AG04449 (cell line): ENCODE data around the gene PHGDH.

ENCODE experiments used
- CTCF ChIA-PET: fragments of 350-600 bp; formaldehyde crosslinking; extraction: SDS; loops from one replicate; lab custom pipeline; 2021; ENCODE audit warnings: antibody characterized with exemption; lab: Yijun Ruan, JAX
- POLR2A ChIA-PET: fragments of 400-600, 350-600 bp; formaldehyde crosslinking; extraction: SDS; loops from one replicate; lab custom pipeline; 2020; ENCODE audit warnings: antibody characterized with exemption, inconsistent platforms; lab: Yijun Ruan, JAX
- DNase-seq: peaks from one replicate; pipeline ENCODE4 v3.0.0-alpha.2; 2010; ENCODE audit warnings: low read depth, low spot score
- H3K4me3 ChIP-seq: 2 replicates; pipeline ENCODE4 v1.5.1; 2011; ENCODE audit warnings: low read depth, mild to moderate bottlenecking, control low read depth, low read length
- TF ChIP-seq, protein P1 (sequence below): IDR thresholded peaks from one replicate; pipeline ENCODE4 v1.5.1; 2011; ENCODE audit warnings: mild to moderate bottlenecking, moderate library complexity, low read length, control low read depth, inconsistent platforms; ENCODE audit not compliant: insufficient read depth; ENCODE audit errors: missing control alignments

Gene PHGDH

GRCh38 chr1:119713039-119713748, 1.5 kb downstream of the PHGDH start:
- TF ChIP-seq, protein P1, sequence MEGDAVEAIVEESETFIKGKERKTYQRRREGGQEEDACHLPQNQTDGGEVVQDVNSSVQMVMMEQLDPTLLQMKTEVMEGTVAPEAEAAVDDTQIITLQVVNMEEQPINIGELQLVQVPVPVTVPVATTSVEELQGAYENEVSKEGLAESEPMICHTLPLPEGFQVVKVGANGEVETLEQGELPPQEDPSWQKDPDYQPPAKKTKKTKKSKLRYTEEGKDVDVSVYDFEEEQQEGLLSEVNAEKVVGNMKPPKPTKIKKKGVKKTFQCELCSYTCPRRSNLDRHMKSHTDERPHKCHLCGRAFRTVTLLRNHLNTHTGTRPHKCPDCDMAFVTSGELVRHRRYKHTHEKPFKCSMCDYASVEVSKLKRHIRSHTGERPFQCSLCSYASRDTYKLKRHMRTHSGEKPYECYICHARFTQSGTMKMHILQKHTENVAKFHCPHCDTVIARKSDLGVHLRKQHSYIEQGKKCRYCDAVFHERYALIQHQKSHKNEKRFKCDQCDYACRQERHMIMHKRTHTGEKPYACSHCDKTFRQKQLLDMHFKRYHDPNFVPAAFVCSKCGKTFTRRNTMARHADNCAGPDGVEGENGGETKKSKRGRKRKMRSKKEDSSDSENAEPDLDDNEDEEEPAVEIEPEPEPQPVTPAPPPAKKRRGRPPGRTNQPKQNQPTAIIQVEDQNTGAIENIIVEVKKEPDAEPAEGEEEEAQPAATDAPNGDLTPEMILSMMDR, result no peak
- ChIA-PET POLR2A (interaction anchor here (0.8 to 1.4 kb wide), 2 partner anchors 11 to 159 kb away, joined by 3 to 4 read pairs; no protein-coding TSS in a partner anchor), CTCF (interaction anchor here (1.2 to 3.7 kb wide), 3 partner anchors 31 to 98 kb away, joined by 3 to 22 read pairs (median 5); no protein-coding TSS in a partner anchor)
- DNase-seq, result no peak
- H3K4me3 ChIP-seq, result peak overlapping the region; percentile 92

DNA sequence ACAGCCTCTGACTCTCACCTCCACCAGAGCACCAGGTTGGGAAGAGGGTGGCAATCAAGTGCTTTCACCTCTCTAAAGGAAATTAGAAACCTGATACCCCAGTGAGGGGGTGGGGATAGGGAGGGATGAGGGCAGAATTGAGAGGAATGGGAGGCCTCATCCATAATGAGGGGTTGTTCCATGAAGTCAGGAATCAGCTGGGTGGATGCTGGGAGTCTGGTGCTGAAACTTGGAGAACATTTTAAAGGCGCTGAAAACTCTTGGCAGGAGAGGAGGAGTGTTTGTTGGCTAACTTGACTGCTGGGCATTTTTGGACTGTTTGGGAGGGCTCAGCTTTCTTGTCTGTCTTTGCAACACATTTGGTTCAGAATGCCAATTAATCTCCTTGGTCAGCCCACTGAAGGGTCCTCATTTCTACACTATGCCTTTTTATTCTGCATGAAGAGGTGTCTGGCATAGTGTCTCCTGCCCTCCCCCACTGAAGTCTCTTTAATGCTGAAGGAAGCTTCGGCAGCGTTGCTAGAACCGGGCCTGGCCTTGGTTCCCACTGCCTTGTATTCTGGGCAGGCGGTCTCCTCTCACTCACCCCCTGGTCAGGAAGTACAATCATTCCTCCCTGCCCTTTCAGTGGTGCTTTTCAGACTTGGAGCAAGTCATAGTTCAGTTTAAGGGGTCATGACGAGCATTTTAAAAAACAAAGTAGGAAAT, 2.2 kb downstream of the PHGDH start:
- TF ChIP-seq, protein P1, result no peak
- DNase-seq, result no peak
- CTCF ChIA-PET, result interaction anchor here (1.2 to 3.7 kb wide), 5 partner anchors 15 to 99 kb away, joined by 3 to 22 read pairs (median 5); no protein-coding TSS in a partner anchor
- H3K4me3 ChIP-seq, result peak overlapping the region; percentile 92
- POLR2A ChIA-PET, result interaction anchor here (0.8 kb wide), 1 partner anchor 160 kb away, joined by 3 read pairs; no protein-coding TSS in a partner anchor

DNA sequence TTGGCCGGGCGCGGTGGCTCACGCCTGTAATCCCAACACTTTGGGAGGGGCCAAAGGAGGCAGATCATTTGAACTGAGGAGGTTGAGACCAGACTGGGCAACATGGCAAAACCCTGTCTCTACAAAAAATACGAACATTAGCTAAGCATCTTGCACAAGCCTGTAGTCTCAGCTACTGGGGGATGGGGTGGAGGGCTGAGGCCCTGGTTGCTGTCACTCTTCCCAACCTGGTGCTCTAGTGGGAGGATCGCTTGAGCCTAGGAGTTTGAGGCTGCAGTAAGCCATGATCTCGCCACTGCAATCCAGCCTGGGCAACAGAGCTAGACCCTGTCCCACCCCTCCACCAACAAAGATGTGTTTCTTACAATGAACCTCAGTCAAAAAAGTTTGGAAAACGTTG, 2.8 kb downstream of the PHGDH start:
- H3K4me3 ChIP-seq, result no peak overlapping the region
- POLR2A ChIA-PET, result no interaction called here
- TF ChIP-seq, protein P1, result no peak
- CTCF ChIA-PET, result interaction anchor here (1.2 to 3.7 kb wide), 4 partner anchors 14 to 103 kb away, joined by 4 to 22 read pairs (median 6); no protein-coding TSS in a partner anchor
- no peak for DNase-seq

DNA sequence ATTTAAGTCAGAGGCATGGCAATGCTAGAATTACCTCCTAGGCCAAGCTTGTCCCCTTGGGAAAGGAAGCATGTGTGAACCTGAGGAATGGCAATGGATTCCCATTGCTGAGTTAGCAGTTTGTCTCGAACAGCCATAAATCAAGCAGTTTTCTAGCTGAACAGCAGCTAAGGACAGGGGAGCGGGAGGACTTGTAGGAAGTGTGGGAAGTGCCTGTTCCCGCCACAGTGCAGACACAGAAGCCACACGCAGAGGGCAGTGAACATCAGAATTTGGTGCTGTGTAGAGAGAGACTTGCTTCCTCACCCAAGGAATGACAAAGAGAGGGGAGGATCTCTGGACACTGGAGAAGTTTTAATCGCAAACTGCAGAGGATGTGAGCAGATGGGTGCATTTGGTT, 3.8 kb downstream of the PHGDH start:
- CTCF ChIA-PET, result interaction anchor here (1.9 to 3.7 kb wide), 3 partner anchors 13 to 104 kb away, joined by 4 to 22 read pairs (median 8); no protein-coding TSS in a partner anchor
- DNase-seq, result no peak
- TF ChIP-seq, protein P1, result no peak
- no peak overlapping the region for H3K4me3 ChIP-seq
- POLR2A ChIA-PET, result no interaction called here

GRCh38 chr1:119718409-119718808, 6.7 kb downstream of the PHGDH start:
- H3K4me3 ChIP-seq, result no peak overlapping the region
- ChIA-PET CTCF (interaction anchor here (0.7 kb wide), 2 partner anchors 10 to 25 kb away, joined by 3 read pairs; no protein-coding TSS in a partner anchor), POLR2A (no interaction called here)
- no peak for DNase-seq
- TF ChIP-seq, protein P1, result no peak

- POLR2A ChIA-PET, result no interaction called here
- TF ChIP-seq, protein P1, result no peak
- H3K4me3 ChIP-seq, result no peak overlapping the region
- CTCF ChIA-PET, result no interaction called here
- DNase-seq, result no peak
These were observed 7.2 kb downstream of the PHGDH start for GRCh38 chr1:119718972-119719371.
